NK-92 (cell line): ENCODE data around the gene TMEM92.
"Not testable (repeated sequence)": the region's sequence is repeated elsewhere in the genome, so short reads cannot be mapped to it uniquely, and the experiment has no call there.

Experiments used
- DNase-seq: peaks from one replicate; lab custom pipeline; 2025; ENCODE audit not compliant: unreplicated experiment; lab: John Stamatoyannopoulos, UW

The TMEM92 gene

GRCh38 chr17:50299776-50300175 is 25.5 kb downstream of the TMEM92 start:
- DNase-seq: no peak

GRCh38 chr17:50300824-50301223 is 26.6 kb downstream of the TMEM92 start:
- DNase-seq: not testable (repeated sequence)

DNA sequence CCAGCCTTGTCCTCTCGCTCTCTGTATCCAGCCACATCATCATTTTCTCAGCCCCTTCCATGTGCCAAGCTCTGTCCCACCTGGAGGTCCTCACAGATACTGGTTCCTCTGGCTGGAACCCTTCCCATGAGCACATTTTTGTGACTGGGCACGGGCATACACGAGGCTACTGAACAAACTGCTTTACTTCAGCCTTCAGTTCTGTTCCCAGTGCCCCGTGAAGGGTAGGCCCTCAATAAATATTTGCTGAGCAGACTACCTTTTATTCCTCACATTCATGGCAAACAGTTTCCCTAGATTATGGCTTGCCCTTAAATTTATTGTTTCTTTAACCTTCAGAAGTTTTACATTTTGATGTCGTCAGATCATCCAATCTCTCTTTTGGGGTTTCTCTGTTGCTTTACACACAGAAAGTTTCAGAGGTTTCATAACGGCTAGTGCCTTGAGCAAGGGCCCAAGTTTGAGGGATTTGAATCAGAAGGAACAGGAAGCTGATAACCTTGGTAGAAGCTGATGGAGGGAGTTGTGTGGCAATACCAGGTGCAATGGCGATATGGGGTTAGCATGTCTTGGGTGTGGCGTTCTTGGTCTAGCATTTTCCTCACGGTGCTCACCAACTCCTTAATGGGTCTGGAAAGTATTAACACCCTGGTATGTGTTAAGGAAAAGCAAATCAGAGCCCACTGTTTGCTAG is 27.8 kb downstream of the TMEM92 start:
- DNase-seq: no peak

- no peak for DNase-seq
Observed at GRCh38 chr17:50303051-50303450, 28.8 kb downstream of the TMEM92 start.

- no peak for DNase-seq
Observed at GRCh38 chr17:50303596-50303995, 29.3 kb downstream of the TMEM92 start.

GRCh38 chr17:50304781-50305404 is 30.6 kb downstream of the TMEM92 start:
- DNase-seq: no peak

- DNase-seq: no peak
Observed at GRCh38 chr17:50307654-50308053, 33.4 kb downstream of the TMEM92 start.

GRCh38 chr17:50308666-50309065 is 34.4 kb downstream of the TMEM92 start:
- DNase-seq: no peak

GRCh38 chr17:50310455-50311111 is 36.3 kb downstream of the TMEM92 start:
- DNase-seq: no peak

DNA sequence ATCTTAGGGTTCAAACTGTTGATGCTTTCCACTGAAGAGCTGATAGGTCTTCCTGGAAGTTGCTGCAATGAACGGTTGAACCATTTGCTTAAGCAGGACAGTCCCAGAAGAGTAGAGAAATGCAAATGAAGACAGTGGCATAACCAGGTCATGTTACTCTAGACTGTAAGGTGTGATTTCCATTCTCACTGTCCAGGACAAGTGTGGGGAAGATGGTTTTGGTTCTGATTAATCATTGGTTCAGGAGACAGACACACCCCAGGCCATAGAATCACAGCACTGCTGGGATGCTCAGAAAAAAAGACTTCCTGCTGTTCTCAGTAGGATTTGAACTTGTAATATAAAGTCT is 36.8 kb downstream of the TMEM92 start:
- DNase-seq: no peak

- DNase-seq: no peak
Observed at GRCh38 chr17:50311483-50311882, 37.2 kb downstream of the TMEM92 start.

DNA sequence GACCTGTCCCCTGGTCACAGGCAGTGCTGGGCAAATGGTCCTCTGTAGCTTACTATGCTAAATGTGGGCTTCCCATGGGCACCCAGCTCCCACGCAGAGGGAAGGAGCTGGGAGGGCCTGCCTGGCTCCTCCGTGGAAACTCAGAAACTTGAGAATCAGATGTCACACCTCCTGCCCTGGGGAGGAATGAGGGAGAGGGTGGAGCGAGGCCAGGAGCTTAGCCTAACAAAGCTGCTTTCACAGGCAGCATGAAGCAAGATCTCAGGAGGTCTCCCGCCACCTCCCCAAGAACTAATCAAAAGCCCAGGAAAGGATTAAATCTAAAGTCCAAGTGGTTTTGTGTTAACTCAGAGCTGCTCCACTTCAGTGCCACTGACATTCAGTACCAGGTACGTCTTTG is 38.0 kb downstream of the TMEM92 start:
- no peak for DNase-seq

GRCh38 chr17:50314456-50315011 is 40.3 kb downstream of the TMEM92 start:
- DNase-seq: no peak

DNA sequence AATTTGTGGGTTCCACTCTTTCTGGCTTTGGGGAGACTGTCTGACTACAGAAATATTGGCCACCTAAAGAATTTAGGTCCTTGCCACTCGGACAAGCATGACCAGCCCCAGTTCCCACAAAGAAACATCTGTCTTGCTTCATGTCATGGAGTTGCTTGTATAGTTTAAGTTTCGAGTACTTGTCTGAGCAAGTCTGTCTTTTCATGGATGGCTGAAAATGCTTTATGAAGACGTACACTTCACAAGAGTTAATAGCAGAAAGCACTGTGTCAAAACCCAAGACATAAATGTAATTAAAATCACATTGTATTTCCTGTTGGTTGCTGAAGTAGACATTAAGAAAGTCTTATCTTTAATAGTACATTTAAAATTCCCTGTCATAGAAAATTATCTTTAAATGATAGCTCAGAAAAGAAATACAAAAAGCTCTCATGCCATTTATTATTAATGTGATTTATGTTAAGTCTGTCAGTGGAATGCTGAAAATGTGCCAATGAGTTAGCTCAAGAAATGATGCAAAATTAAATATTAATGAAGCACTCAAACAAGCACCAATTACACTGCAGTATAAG is 41.8 kb downstream of the TMEM92 start:
- no peak for DNase-seq

- DNase-seq: not testable (repeated sequence)
Observed at GRCh38 chr17:50316660-50317059, 42.4 kb downstream of the TMEM92 start.

GRCh38 chr17:50317121-50317520 is 42.9 kb downstream of the TMEM92 start:
- DNase-seq: no peak

DNA sequence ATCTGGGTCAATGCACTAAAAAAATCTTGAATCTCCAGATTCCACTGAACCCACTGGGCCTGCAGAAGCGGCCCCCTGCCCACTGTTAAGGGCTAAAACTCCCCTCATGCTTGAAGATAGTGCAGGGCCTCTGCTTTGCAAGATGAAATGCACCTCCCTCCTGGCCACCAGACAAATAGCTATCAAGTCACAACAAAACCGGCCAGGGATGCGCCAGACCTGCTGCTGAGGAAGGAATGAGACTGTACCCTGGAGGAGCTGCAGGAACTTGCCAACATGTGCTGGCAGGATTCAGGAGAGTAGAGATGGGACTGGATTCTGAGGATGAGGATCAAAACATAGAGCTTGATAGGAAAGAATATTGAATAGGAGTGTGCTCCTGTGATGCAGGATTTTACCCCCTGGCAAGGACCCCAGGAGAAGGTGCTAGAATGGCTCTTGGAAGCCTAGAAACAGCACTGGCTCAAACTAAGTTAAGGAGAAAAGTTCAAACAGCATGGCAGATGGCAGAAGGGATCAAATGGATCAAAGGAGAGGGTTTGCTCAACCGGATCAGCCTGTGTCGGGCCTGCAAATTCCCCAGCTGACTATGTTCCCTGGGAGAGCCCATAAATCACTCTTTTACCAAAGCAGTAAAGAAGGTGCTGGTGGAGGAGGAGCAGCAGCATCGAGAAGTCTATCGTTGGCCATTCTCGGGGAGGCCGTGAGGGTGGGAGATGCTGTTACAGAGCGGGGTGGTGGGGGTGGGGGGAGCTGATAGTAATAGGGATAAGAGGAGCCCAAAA is 44.4 kb downstream of the TMEM92 start:
- no peak for DNase-seq

DNA sequence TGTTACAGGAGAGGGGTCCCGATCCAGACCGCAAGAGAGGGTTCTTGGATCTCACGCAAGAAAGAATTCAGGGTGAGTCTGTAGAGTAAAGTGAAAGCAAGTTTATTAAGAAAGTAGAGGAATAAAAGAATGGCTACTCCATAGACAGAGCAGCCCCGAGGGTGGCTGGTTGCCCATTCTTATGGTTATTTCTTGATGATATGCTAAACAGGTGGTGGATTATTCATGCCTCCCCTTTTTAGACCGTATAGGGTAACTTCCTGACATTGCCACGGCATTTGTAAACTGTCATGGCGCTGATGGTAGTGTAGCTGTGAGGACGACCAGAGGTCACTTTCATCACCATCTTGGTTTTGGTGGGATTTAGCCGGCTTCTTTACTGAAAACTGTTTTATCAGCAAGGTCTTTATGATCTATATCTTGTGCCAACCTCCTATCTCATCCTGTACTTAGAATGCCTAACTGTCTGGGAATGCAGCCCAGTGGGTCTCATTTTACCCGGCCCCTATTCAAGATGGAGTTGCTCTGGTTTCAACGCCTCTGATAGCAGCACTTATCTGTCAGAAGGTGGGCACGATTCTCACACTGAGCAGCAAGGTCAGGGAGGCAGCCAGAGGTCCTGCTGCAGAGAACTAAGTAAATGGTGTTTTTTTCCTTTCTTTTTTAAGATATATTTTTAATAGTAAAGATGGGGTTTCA is 45.2 kb downstream of the TMEM92 start:
- DNase-seq: no peak

DNA sequence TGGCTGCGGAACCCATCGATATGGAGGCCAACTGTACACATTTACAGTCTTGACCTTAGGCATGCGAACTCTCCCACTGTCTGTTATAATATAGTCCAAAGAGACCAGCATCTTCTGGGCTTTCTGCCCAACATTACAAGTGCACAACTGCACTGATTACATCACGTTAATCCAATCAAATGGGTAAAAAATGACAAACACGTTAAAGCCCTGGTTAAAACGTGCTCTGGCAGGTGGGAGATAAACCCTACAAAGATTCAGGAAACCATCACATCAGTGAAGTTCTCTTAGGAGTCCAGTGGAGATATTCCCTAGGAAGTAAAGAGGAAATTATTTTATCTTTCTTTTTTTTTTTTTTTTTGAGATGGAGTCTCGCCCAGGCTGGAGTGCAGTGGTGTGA is 48.0 kb downstream of the TMEM92 start:
- DNase-seq: no peak

GRCh38 chr17:50323060-50323459 is 48.8 kb downstream of the TMEM92 start:
- no peak for DNase-seq
